NOMO-1 treated with dmso at 0.1 percent for 144 hours (cell line): Measurements from ENCODE around the gene FLYWCH1.

Experiments used
- DNase-seq: peaks from one replicate; lab custom pipeline; 2025; ENCODE audit not compliant: unreplicated experiment; lab: John Stamatoyannopoulos, UW

The FLYWCH1 gene

GRCh38 chr16:2950773-2951172 lies 39.0 kb downstream of the FLYWCH1 start:
- no peak for DNase-seq

GRCh38 chr16:2952679-2953078 lies 40.9 kb downstream of the FLYWCH1 start:
- DNase-seq, result no peak

DNA sequence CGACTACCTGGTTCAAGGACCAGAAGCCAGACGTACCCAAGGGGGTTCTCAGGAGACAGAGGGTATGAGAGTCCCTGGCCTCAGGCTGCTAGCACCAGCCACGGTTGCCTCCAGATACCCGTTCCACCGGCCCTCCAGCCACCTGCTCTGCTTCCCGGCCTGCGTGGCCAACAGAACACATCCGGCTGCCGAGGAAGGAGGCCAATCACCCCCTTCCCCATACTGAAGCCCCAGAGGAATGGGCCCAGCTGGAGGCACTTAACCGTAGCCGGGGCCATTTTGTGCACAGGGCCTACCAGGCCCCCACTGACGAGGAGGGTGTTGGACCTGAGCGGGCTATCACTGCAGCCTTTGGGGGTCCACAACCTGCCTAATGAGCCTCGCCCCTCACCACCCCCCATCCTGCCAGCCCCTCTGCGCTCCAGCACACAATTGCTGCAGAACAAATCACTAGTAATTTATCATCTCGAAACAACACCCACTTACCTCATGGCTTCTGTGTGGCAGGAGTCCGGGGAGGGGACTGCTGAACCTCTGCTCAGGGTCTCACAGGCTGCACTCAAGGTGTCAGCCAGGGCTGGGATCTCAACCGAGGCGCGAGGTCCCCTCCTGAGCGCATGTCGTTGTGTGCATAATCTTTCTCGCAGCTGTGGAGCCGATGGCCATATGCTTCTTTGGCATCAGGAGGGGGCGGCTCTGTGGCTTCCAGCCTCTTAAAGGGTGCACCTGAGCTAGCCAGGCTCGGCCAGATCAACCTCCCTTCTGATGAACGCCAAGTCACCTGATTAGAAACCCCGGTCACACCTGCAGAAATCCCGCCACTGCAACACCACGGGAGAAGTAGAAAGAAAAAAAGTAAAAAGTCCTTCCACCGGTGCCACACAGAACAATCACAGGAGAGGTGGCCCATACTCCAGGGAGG lies 42.2 kb downstream of the FLYWCH1 start:
- no peak for DNase-seq

GRCh38 chr16:2954656-2955381 lies 43.1 kb downstream of the FLYWCH1 start:
- no peak for DNase-seq

DNA sequence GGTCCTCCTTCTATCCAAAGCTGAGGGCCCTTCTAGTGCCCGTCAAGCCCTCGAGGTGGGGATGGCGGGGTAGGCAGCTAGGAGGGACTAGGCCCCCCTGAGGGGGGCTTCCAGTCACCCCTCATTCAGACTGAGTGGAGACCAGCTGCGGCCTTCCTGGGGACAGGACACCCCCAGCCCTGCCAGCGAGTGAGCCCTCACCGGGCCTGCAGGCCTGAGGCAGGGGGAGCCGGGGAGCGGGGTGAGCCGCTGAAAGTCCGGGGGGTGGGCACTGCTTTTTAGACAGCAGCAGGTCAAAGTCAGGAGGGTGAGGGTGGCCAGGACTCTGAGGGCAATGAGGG lies 43.7 kb downstream of the FLYWCH1 start:
- no peak for DNase-seq

DNA sequence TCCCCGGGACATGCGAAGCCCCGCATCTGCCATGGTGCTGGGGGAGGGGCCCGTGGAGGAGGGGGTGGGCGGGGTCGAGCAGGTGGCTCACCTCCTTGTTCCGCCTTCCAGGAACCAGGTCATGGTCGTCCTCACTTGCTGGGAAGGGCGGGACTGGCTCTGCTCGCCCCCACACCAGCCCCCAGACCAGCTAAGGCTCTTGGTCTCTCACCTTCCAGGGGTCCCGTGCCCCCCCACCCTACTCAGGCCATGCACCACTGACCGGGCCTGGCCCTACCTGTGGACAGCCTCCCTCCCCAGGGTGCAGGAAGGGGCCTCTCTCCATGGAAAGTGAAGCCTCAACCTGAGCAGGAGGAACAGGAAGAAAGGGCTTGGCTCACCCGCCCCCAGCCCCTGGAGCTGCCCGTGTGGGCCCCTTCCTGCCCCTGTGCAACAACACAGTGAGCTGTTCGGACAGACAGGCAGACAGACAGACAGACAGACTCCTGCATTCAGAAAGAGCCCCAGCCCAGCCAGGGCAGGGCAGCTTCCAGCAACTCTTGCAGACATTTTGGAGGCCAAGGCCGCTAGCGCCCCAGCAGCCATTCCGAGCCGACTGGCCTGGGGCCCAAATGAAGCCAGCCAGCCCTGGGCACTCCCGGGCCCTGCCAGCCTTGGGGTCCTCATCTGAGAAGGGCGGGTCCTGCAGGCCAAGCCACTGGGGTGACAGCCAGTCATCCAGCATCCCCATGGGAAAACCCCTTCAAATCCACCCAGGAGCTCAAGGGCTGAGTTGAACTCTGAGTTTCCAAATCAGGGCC lies 44.2 kb downstream of the FLYWCH1 start:
- peak; percentile 11 for DNase-seq

GRCh38 chr16:2956579-2956956 lies 44.8 kb downstream of the FLYWCH1 start:
- DNase-seq, result no peak

DNA sequence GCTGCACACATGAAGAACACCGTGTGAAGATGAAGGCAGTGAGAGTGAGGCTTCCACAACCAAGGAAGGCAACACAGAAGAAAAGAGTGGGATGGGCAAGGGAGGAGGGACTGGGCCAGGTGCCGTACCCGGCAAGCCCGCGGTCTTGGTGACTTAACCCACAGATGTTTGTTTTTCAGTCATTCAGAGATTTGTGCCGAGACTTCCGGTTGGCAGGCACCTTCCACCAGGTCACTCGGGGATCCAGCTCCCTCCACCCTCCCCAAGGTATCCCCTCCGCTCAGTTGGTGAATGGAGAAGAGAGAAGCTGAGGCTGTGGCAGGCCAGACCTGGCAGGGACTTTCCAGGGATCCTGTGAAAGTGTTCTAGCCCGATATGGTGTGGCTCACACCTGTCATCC lies 47.5 kb downstream of the FLYWCH1 start:
- no peak for DNase-seq

DNA sequence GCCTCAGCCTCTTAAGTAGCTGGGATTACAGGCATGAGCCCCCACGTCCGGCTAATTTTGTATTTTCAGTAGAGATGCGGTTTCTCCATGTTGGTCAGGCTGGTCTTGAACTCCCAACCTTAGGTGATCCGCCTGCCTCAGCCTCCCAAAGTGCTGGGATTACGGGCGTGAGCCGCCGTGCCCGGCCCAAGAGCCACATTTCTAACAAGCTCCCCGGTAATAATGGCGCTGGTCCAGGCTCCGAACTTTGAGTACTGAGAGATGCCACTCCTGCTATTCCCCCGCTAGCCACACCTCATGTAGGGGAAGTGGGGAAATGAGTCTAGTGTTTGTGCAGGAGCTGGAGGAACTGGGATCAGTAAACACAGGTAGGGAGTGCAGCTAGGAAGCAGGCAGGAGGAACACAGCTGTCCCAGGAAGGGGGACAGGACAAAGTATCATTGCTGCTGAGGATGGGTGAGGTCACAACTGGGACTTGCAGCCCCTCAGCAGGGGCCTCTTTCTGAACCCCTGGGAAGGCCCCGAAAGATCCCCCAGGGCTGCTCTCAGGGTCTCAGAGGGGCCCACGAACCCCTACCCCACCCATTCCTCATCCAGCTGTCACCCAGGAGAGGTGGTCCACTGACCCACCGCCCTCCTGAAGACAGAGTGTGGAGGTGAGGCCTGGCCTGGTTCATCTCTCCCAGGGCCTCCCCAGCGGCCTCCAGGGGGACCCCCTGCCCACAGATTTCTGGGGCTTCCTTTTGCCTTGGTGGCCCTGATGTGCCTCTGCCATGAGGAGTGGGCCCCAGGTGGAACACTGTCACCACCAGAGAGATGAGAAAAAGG lies 48.7 kb downstream of the FLYWCH1 start:
- no peak for DNase-seq

GRCh38 chr16:2962334-2963073 lies 50.8 kb downstream of the FLYWCH1 start:
- no peak for DNase-seq

- DNase-seq, result no peak
Observed at GRCh38 chr16:2963074-2963722, 51.5 kb downstream of the FLYWCH1 start.

DNA sequence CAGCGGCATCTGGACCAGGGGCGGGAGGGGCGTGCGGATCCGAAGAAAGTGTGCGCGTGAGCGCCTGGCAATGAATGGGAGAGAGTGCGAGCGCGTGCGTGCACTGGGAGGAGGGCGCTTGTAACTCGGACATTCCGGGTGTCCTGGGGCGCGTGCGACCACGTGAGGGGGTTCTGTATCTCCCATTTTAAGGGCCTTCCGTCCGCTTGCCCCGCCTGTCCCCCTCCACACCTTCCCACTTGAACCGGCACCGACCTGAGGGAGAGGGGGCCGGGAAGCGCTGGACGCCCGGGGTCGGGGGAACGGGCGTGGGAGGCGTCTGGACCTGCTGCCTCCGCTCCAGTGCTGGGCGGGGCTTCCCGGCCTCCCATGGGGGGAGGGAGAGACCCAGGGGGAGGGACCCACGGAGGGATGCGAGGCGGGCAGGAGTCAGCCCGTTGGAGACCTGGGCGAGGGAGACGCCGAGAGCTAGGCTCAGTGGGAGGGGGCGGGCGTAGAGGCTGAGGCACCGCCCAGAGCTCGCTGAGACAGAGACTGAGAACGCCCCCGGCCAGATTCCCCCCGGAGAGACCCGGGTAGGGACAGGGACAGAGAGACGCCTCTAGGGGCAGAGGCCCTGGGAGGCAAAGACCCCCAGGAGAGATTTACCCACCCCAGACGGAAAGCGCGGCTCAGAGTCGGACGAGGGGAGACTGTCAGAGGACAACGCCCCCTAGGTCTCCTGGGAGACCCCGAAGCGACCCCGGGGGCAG lies 52.2 kb downstream of the FLYWCH1 start, which contains the start of gene KREMEN2:
Gene KREMEN2, plus strand, starts transcription at position 553 of the 752 bp plus-strand sequence. CDS start 246 bp downstream, outside the sequence.
- no peak for DNase-seq

DNA sequence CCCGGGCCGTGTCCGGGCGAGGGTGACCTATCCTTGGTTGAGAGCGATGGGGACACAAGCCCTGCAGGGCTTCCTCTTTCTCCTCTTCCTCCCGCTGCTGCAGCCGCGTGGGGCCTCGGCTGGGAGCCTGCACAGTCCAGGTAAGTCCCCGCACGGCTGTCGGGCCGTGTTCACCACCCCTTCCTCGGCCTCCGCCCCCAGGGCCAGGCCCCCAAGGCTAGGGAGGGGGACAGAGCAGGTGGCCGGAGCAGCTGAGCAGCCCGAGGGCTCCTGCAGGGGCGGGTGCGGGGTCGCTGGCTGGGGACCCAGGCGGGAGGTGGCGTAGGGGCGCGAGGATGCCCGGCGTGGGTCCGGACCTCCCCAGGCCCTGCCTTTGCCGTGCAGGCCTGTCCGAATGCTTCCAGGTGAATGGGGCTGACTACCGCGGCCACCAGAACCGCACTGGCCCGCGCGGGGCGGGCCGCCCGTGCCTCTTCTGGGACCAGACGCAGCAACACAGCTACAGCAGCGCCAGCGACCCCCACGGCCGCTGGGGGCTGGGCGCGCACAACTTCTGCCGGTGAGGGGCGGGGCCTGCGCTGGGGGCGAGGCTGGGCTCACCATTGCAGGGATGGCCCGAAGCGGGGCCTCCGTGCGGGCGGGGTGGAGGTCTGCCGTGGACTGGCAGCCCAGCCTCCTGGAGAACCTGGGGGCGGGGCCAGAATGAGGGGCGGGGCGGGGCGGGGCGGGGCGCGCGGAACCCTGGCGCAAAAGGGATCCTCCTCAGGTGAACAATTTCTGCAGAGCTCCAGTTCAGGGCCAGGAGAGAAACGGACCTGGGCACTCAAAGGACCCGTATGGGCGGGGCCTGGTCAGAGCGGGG lies 53.0 kb downstream of the FLYWCH1 start:
- DNase-seq, result peak; percentile 81

GRCh38 chr16:2966043-2966807 lies 54.5 kb downstream of the FLYWCH1 start:
- DNase-seq, result no peak

GRCh38 chr16:2966808-2967191 lies 55.1 kb downstream of the FLYWCH1 start:
- no peak for DNase-seq

DNA sequence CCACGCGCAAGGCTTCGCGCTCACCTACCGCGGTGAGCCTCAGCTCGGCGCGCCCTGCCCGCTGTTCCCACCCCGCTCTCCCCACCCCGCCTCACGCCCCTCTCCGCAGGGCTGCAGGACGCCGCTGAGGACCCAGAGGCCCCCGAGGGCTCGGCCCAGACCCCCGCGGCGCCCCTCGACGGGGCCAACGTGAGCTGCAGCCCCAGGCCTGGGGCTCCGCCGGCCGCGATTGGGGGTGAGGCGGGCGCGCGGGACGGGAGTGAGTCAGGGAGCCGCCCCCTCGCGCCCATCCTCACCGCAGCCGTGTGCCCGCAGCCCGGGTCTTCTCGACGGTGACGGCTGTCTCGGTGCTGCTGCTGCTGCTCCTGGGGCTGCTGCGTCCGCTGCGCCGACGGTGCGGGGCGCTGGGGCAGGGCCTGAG lies 55.5 kb downstream of the FLYWCH1 start:
- no peak for DNase-seq

GRCh38 chr16:2967721-2968161 lies 56.0 kb downstream of the FLYWCH1 start:
- no peak for DNase-seq
